ENCODE measurements around the gene WWOX.

GRCh38 chr16:78402833-78403232, 303.4 kb downstream of the WWOX start:
- no peak for TF ChIP-seq REST (IDR thresholded peaks at IDR 0.05; ENCODE audit: insufficient read depth in 1 of 2, low read depth in 2 of 2, low read length in 2 of 2)
- no peak for TF ChIP-seq TAF1 (IDR thresholded peaks at IDR 0.05; ENCODE audit: borderline replicate concordance, insufficient read depth, low read length)
- no peak for TF ChIP-seq POLR2AphosphoS5 (IDR thresholded peaks at IDR 0.05; ENCODE audit: low read depth, low read length)
- no peak for TF ChIP-seq SIN3A (IDR thresholded peaks at IDR 0.05; ENCODE audit: borderline replicate concordance, insufficient read depth, low read length)
- TF ChIP-seq FOXP2 (optimal IDR thresholded peaks at IDR 0.05; ENCODE audit: borderline replicate concordance, extremely low read depth, extremely low read length, insufficient read depth) = no peak
